NB4 (cell line): ENCODE data around the gene WDTC1.

Experiments used
- DNase-seq: peaks from one replicate; pipeline ENCODE4 v3.0.0; 2010; ENCODE audit warnings: low read depth
- H3K4me3 ChIP-seq: one replicate; pipeline ENCODE4 v1.5.1; 2011; ENCODE audit warnings: mild to moderate bottlenecking, low read depth, low read length, moderate library complexity
- CTCF ChIP-seq: IDR thresholded peaks from one replicate; pipeline ENCODE4 v1.5.1; 2012; ENCODE audit warnings: low read depth, low read length
- MAX ChIP-seq: IDR thresholded peaks from 2 replicates; pipeline ENCODE4 v1.6.1; 2011; ENCODE audit warnings: low read depth, low read length
- MYC ChIP-seq: IDR thresholded peaks from 2 replicates; pipeline ENCODE4 v1.6.1; 2011; ENCODE audit warnings: low read depth, low read length
- POLR2A ChIP-seq: IDR thresholded peaks from 2 replicates; pipeline ENCODE4 v1.6.1; 2011; ENCODE audit warnings: mild to moderate bottlenecking; ENCODE audit not compliant: insufficient read length; ENCODE audit errors: extremely low read depth

Gene WDTC1

GRCh38 chr1:27303509-27303908 is 69.1 kb downstream of the WDTC1 start:
- no peak overlapping the region for H3K4me3 ChIP-seq
- DNase-seq, result no peak
- TF ChIP-seq POLR2A (no peak), MAX (no peak), MYC (no peak), CTCF (no peak)

GRCh38 chr1:27306071-27306470 is 71.6 kb downstream of the WDTC1 start:
- DNase-seq, result no peak
- TF ChIP-seq CTCF (no peak), MAX (no peak), POLR2A (no peak), MYC (no peak)
- no peak overlapping the region for H3K4me3 ChIP-seq

- TF ChIP-seq MYC (no peak), CTCF (no peak), POLR2A (no peak), MAX (no peak)
- peak; percentile 39 for DNase-seq
- H3K4me3 ChIP-seq, result no peak overlapping the region
These were observed 72.7 kb downstream of the WDTC1 start for GRCh38 chr1:27306892-27307761.

- TF ChIP-seq MAX, result no peak
- no peak for TF ChIP-seq MYC
- no peak for TF ChIP-seq POLR2A
- TF ChIP-seq CTCF, result no peak
- H3K4me3 ChIP-seq, result no peak overlapping the region
- peak; percentile 55 for DNase-seq
These were observed 73.6 kb downstream of the WDTC1 start for GRCh38 chr1:27307874-27308598.

- no peak for DNase-seq
- TF ChIP-seq MYC (no peak), MAX (no peak), CTCF (no peak), POLR2A (no peak)
- no peak overlapping the region for H3K4me3 ChIP-seq
These were observed 79.7 kb downstream of the WDTC1 start for GRCh38 chr1:27314169-27314568.
